ENCODE data around the gene TTLL11.

DNA sequence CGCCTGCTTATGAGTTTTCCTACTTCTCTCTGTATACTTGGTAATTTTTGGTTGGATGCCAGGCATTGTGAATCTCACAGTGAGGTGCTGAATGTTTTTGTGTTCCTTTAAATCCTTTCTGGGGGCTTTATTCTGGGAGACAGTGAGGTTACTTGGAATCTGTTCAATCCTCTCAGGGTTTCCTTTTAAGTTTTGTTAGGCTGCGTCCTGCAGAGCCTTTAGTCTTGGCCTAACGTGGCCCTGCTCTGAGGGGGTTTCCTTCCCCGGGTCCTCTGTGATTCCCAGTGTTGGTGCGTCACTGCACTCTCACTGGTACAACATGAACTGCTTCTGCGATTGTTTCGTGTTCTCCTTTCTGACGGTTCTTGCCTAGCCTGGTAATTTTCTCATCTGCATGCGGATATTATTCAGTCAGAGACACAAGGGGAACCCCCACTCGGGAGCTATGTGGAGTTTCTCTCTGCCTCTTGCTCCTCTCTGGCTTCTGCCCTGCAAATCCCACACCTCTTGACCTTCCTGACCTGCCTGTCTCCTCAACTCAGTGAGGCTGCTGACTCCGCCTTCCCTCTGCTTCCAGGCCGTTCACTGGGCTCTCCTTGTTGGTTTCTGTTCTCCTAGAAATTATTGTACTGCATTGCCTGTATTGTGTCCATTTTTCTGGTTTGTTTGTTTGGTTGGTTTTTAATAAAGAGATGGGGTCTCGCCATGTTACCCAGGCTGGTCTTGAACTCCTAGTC is 313.6 kb downstream of the TTLL11 start:
- TF ChIP-seq, protein P1, sequence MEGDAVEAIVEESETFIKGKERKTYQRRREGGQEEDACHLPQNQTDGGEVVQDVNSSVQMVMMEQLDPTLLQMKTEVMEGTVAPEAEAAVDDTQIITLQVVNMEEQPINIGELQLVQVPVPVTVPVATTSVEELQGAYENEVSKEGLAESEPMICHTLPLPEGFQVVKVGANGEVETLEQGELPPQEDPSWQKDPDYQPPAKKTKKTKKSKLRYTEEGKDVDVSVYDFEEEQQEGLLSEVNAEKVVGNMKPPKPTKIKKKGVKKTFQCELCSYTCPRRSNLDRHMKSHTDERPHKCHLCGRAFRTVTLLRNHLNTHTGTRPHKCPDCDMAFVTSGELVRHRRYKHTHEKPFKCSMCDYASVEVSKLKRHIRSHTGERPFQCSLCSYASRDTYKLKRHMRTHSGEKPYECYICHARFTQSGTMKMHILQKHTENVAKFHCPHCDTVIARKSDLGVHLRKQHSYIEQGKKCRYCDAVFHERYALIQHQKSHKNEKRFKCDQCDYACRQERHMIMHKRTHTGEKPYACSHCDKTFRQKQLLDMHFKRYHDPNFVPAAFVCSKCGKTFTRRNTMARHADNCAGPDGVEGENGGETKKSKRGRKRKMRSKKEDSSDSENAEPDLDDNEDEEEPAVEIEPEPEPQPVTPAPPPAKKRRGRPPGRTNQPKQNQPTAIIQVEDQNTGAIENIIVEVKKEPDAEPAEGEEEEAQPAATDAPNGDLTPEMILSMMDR (conservative IDR thresholded peaks at IDR 0.05; ENCODE audit: low read length), result no peak
- TF ChIP-seq EZH2phosphoT487 (IDR thresholded peaks at IDR 0.05; ENCODE audit: borderline replicate concordance, low read depth, low read length), result no peak
